SK-N-SH treated with all-trans-retinoic acid at 6 μM for 48 hours (cell line): Measurements from ENCODE around the gene ABO.
"Not testable (repeated sequence)": the region's sequence is repeated elsewhere in the genome, so short reads cannot be mapped to it uniquely, and the experiment has no call there.

Source experiments
- ARNTL ChIP-seq: fragments of 450-650 bp; formaldehyde crosslinking; IDR thresholded peaks from 2 replicates; pipeline ENCODE4 v1.5.0; 2020; ENCODE audit warnings: low read depth, mild to moderate bottlenecking, moderate library complexity, borderline replicate concordance
- ISL1 ChIP-seq: fragments of 250-450 bp; sonication (Bioruptor Pico); IDR thresholded peaks from 2 replicates; pipeline ENCODE4 v2.1.2; 2022; ENCODE audit warnings: mild to moderate bottlenecking, moderate library complexity
- OSR1 ChIP-seq: fragments of 250-450 bp; sonication (Bioruptor Pico); IDR thresholded peaks from 2 replicates; pipeline ENCODE4 v1.8.0; 2022; ENCODE audit warnings: moderate library complexity, mild to moderate bottlenecking, inconsistent platforms
- RARB ChIP-seq: fragments of 250-450 bp; sonication (Bioruptor Pico); IDR thresholded peaks from 2 replicates; pipeline ENCODE4 v1.8.0; 2021; ENCODE audit warnings: mild to moderate bottlenecking, moderate library complexity
- TOX ChIP-seq: fragments of 250-450 bp; sonication (Bioruptor Pico); IDR thresholded peaks from 2 replicates; pipeline ENCODE4 v1.8.0; 2021; ENCODE audit warnings: mild to moderate bottlenecking, moderate library complexity, borderline replicate concordance
- ZFP3 ChIP-seq: fragments of 250-450 bp; sonication (Bioruptor Pico); IDR thresholded peaks from 2 replicates; pipeline ENCODE4 v1.5.0; 2020; ENCODE audit warnings: mild to moderate bottlenecking, moderate library complexity
- ZNF70 ChIP-seq: fragments of 450-650 bp; formaldehyde crosslinking; IDR thresholded peaks from 2 replicates; pipeline ENCODE4 v1.5.0; 2020; ENCODE audit warnings: mild to moderate bottlenecking, moderate library complexity
- TF ChIP-seq, protein P1 (sequence below): fragments of 250-450 bp; sonication (Bioruptor Pico); IDR thresholded peaks from 2 replicates; pipeline ENCODE4 v1.5.1; 2020; ENCODE audit warnings: low read depth, mild to moderate bottlenecking, moderate library complexity
- TF ChIP-seq, protein P2 (sequence below): fragments of 250-450 bp; sonication (Bioruptor Pico); IDR thresholded peaks from 2 replicates; pipeline ENCODE4 v1.8.0; 2020; ENCODE audit warnings: mild to moderate bottlenecking, moderate library complexity, borderline replicate concordance

DNA sequence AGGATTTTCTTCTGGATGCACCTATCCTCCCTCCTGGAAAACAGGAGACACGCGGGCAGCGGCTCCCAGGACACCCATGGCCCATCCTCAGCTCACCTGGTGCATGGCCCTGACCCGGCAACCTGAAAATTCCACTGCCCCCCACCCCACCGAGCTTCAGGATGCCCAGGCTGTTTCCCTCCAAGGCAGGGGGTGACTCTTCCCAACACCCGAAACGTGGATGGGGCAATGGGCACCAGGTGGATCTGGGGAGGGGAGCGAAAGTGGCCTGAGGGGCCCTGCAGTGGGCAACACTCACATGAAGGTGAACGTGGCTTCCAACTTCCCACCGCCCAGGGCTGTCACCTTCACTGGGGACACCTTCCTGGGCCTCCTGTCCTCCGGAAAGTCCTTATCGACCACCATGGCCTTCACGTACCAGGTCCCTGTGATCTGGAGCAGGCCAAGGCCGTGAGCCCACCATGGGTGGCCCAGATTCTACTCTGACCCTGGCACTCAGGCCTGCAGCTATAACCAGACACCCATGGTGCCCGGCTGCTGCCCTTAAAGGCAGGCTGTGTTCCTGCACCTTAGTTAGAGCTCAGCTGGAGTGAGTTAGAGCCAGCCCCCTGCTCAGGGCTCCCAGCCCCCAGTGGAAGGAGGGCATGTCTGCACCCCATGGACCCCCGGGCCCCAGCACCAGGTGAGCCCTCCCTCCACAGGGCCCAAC is 66.7 kb downstream of the ABO start:
- TF ChIP-seq ARNTL (CRISPR knock-in tag); RARB; ISL1 (CRISPR knock-in tag); ZNF70 (CRISPR knock-in tag); OSR1 (CRISPR knock-in tag); ZFP3 (CRISPR knock-in tag); TOX (CRISPR knock-in tag): not testable (repeated sequence)
- TF ChIP-seq, protein P1, sequence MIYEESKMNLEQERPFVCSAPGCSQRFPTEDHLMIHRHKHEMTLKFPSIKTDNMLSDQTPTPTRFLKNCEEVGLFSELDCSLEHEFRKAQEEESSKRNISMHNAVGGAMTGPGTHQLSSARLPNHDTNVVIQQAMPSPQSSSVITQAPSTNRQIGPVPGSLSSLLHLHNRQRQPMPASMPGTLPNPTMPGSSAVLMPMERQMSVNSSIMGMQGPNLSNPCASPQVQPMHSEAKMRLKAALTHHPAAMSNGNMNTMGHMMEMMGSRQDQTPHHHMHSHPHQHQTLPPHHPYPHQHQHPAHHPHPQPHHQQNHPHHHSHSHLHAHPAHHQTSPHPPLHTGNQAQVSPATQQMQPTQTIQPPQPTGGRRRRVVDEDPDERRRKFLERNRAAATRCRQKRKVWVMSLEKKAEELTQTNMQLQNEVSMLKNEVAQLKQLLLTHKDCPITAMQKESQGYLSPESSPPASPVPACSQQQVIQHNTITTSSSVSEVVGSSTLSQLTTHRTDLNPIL (CRISPR knock-in tag): not testable (repeated sequence)
- TF ChIP-seq, protein P2, sequence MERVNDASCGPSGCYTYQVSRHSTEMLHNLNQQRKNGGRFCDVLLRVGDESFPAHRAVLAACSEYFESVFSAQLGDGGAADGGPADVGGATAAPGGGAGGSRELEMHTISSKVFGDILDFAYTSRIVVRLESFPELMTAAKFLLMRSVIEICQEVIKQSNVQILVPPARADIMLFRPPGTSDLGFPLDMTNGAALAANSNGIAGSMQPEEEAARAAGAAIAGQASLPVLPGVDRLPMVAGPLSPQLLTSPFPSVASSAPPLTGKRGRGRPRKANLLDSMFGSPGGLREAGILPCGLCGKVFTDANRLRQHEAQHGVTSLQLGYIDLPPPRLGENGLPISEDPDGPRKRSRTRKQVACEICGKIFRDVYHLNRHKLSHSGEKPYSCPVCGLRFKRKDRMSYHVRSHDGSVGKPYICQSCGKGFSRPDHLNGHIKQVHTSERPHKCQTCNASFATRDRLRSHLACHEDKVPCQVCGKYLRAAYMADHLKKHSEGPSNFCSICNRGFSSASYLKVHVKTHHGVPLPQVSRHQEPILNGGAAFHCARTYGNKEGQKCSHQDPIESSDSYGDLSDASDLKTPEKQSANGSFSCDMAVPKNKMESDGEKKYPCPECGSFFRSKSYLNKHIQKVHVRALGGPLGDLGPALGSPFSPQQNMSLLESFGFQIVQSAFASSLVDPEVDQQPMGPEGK (CRISPR knock-in tag): not testable (repeated sequence)
